Colonic mucosa (tissue), 4 donors: ENCODE data around the gene PYGO1. TPM values are rescaled to one million over a fixed set of nuclear protein-coding genes. Genes with fewer than 3 reads are reported as not detected.

Experiments used
- DNase-seq: peaks from one replicate; pipeline ENCODE4 v3.0.0-alpha.2; 2020
- H3K27ac ChIP-seq: fragments of 200-600 bp; one replicate; pipeline ENCODE4 v1.8.0; 2021
- H3K27me3 ChIP-seq: fragments of 200-600 bp; one replicate; pipeline ENCODE4 v1.8.0; 2021
- H3K36me3 ChIP-seq: fragments of 200-600 bp; one replicate; pipeline ENCODE4 v1.8.0; 2021
- H3K4me1 ChIP-seq: fragments of 200-600 bp; one replicate; pipeline ENCODE4 v1.8.0; 2021; ENCODE audit warnings: mild to moderate bottlenecking
- H3K4me3 ChIP-seq: fragments of 200-600 bp; one replicate; pipeline ENCODE4 v1.8.0; 2021
- H3K9ac ChIP-seq, 2 donors: one replicate each; pipeline ENCODE4 v1.7.0; 2013; ENCODE audit warnings: control low read depth in 2 of 2, low read depth in 2 of 2, low read length in 2 of 2
- H3K9me3 ChIP-seq: fragments of 200-600 bp; one replicate; pipeline ENCODE4 v1.8.0; 2021
- intact Hi-C: fragments of 100-400 bp; cut with DNase I; formaldehyde crosslinking; loops from one replicate; pipeline ENCODE4 v1.14.1; 2022
- total RNA-seq, 2 donors: library from RNA; stranded (reverse); fragmentation: NEBNext Ultra II Directional in 1 of 2; extraction: Animal tissue kit (Norgen Biotek cat#: 25700) in 1 of 2; gene quantifications; one replicate each; pipeline ENCODE4 v1.2.1, GENCODE V29; 2021
- TF ChIP-seq, protein P1 (sequence below): fragments of 200-600 bp; IDR thresholded peaks from one replicate; pipeline ENCODE4 v1.8.0; 2022; ENCODE audit warnings: antibody characterized with exemption, mild to moderate bottlenecking
- donor health status: healthy.
- donor health status: DM: no; HTN: no; CAD: no.
- donor health status: DM: no; HTN: no; CAD: no.

Gene PYGO1
- total RNA-seq, 2 donors from 2014 or later = 0.30 to 2.3 TPM

DNA sequence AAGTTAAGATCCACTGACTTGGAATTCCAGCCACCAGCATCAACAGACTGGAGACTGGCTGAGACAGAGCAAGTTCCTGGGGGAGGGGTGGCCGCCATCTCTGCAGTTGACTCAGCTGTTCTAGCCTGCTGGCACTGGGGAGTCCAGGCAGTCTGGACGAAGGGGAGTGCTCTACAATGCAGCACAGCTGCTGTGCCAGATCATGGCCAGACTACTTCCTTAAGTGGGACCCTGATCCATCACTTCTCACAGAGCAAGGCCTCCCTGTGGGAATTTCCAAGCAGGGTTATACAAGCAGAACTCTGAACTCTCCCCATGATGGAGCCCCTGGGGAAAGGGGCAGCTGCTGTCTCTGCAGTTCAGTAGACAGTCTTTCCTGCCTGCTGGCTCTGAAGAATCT lies 35.2 kb downstream of the PYGO1 start:
- Histone ChIP-seq H3K4me1 (no peaks in the 10 kb centered on the region), H3K36me3 (no peaks in the 10 kb centered on the region), H3K9ac (no peak overlapping the region), H3K9me3 (no peaks in the 10 kb centered on the region), H3K27ac (no peak overlapping the region), H3K4me3 (no peak overlapping the region), H3K27me3 (no peaks in the 10 kb centered on the region)
- DNase-seq = no peak
- TF ChIP-seq, protein P1, sequence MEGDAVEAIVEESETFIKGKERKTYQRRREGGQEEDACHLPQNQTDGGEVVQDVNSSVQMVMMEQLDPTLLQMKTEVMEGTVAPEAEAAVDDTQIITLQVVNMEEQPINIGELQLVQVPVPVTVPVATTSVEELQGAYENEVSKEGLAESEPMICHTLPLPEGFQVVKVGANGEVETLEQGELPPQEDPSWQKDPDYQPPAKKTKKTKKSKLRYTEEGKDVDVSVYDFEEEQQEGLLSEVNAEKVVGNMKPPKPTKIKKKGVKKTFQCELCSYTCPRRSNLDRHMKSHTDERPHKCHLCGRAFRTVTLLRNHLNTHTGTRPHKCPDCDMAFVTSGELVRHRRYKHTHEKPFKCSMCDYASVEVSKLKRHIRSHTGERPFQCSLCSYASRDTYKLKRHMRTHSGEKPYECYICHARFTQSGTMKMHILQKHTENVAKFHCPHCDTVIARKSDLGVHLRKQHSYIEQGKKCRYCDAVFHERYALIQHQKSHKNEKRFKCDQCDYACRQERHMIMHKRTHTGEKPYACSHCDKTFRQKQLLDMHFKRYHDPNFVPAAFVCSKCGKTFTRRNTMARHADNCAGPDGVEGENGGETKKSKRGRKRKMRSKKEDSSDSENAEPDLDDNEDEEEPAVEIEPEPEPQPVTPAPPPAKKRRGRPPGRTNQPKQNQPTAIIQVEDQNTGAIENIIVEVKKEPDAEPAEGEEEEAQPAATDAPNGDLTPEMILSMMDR = no peak
- intact Hi-C loops = no loop called here

DNA sequence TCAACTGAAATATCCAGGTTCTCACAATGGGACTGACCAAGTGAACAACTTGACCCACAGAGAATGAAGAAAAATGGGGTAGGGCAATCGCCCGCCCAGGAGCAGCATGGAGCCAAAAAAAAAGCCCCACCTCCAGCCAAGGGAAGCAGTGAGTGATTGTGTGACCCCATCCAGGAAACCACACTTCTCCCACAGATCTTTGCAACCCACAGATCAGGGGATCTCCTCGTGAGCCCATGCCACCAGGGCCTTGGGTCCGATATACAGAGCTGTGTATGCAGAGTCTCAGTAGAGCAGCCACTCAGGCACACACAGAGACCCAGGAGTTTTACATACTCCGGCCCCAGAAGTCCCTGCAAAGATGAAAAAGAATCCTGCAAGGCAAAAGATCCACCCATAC lies 35.7 kb downstream of the PYGO1 start:
- no peak overlapping the region for H3K4me3 ChIP-seq
- no peak overlapping the region for H3K27ac ChIP-seq
- no peaks in the 10 kb centered on the region for H3K36me3 ChIP-seq
- intact Hi-C loops = no loop called here
- no peaks in the 10 kb centered on the region for H3K4me1 ChIP-seq
- TF ChIP-seq, protein P1 = no peak
- no peaks in the 10 kb centered on the region for H3K9me3 ChIP-seq
- no peak overlapping the region for H3K9ac ChIP-seq
- no peaks in the 10 kb centered on the region for H3K27me3 ChIP-seq
- DNase-seq = no peak

DNA sequence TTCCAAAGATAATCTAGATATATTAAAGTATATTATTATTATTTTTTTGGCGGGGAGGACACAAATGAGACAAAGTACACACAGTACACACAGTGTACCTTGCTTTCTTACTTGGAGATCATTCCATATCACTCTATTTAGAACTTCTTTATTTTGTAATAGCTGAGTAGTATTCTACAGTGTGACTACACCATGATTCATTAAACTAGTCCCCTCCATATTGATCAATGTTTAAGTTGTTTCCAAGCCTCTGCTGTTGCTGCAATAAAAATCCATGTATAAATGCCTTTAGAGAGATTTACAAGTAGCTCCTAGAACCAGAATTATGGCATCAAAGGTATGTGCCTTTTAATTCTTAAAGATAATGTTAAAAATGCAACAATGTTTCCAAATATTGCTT lies 38.8 kb downstream of the PYGO1 start:
- no peak for DNase-seq
- intact Hi-C loops = no loop called here
- Histone ChIP-seq H3K9ac (no peak overlapping the region), H3K4me1 (no peaks in the 10 kb centered on the region), H3K4me3 (no peak overlapping the region), H3K36me3 (no peaks in the 10 kb centered on the region), H3K9me3 (no peaks in the 10 kb centered on the region), H3K27ac (no peak overlapping the region), H3K27me3 (no peaks in the 10 kb centered on the region)
- TF ChIP-seq, protein P1 = no peak

DNA sequence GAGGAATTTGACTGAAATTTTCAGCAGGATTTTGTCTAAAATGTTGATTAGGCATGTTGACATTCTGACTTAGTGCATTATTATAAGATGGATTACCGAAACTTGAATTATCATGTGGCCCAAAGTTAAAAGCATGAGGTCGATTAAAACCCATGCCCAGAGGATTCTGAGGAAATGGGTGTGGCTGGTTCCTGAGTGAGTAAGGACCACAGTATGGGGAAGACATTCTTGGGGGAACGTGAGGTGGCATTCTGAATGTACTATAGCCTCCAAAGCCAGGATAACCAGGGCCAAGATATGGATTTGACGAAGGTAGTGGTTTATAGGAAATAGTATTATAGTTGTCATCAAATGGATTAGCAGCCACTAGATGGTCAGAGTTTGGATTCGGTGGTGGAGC lies 41.4 kb downstream of the PYGO1 start:
- Histone ChIP-seq H3K27ac (no peak overlapping the region), H3K4me1 (no peaks in the 10 kb centered on the region), H3K36me3 (no peaks in the 10 kb centered on the region), H3K9me3 (no peaks in the 10 kb centered on the region), H3K27me3 (no peaks in the 10 kb centered on the region), H3K4me3 (no peak overlapping the region), H3K9ac (no peak overlapping the region)
- no peak for DNase-seq
- TF ChIP-seq, protein P1 = no peak
- intact Hi-C loops = no loop called here

DNA sequence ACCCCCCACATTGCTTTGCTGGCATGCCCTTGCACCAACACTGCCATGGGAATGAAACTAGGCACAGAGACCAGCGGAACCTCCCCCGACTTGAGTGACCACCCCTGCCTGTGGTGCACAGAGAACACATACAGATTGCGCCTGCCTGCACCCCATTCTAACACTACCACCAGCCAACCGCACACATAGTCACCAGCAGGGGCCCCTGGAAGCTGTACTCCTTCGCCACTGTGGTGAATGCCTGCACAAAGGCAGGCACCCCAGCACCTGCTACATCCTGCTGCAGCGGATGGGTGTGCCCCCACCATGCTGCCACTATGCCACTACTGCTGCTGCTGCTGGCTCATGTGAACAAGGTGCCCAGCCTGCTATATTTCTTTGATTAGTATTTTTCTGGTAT lies 52.7 kb downstream of the PYGO1 start:
- no peaks in the 10 kb centered on the region for H3K36me3 ChIP-seq

More for the DNA sequence above, 52.7 kb downstream of the PYGO1 start:
- intact Hi-C loops = no loop called here
- H3K4me3 ChIP-seq = no peak overlapping the region
- DNase-seq = no peak
- H3K4me1 ChIP-seq = no peaks in the 10 kb centered on the region
- H3K9me3 ChIP-seq = no peaks in the 10 kb centered on the region
- H3K27ac ChIP-seq = no peak overlapping the region
- TF ChIP-seq, protein P1 = no peak
- no peaks in the 10 kb centered on the region for H3K27me3 ChIP-seq
- no peak overlapping the region for H3K9ac ChIP-seq
